ENCODE measurements around the gene PRDM15.
"Not testable (repeated sequence)": the region's sequence is repeated elsewhere in the genome, so short reads cannot be mapped to it uniquely, and the experiment has no call there.

The PRDM15 gene

GRCh38 chr21:41805643-41806042 is 73.5 kb downstream of the PRDM15 start:
- DNase-seq (ENCODE audit: low read depth in 2 of 2): no peak

- no peak for DNase-seq (ENCODE audit: low read depth in 2 of 2)
These were observed 74.1 kb downstream of the PRDM15 start for GRCh38 chr21:41805038-41805437.

- no peak for DNase-seq (ENCODE audit: low read depth in 2 of 2)
These were observed 74.8 kb downstream of the PRDM15 start for GRCh38 chr21:41804381-41804780.

- DNase-seq (ENCODE audit: low read depth in 2 of 2): no peak
These were observed 75.8 kb downstream of the PRDM15 start for GRCh38 chr21:41803316-41803715.

- no peak for DNase-seq (ENCODE audit: low read depth in 2 of 2)
These were observed 76.5 kb downstream of the PRDM15 start for GRCh38 chr21:41802684-41803083.

GRCh38 chr21:41802198-41802584 is 77.0 kb downstream of the PRDM15 start:
- no peak for DNase-seq (ENCODE audit: low read depth in 2 of 2)

GRCh38 chr21:41801321-41802197 is 77.6 kb downstream of the PRDM15 start:
- DNase-seq (ENCODE audit: low read depth in 2 of 2): no peak

- no peak for DNase-seq (ENCODE audit: low read depth in 2 of 2)
These were observed 78.5 kb downstream of the PRDM15 start for GRCh38 chr21:41800425-41801320.

GRCh38 chr21:41799763-41800162 is 79.4 kb downstream of the PRDM15 start:
- no peak for DNase-seq (ENCODE audit: low read depth in 2 of 2)

GRCh38 chr21:41798326-41798725 is 80.8 kb downstream of the PRDM15 start:
- no peak for DNase-seq (ENCODE audit: low read depth in 2 of 2)

GRCh38 chr21:41796476-41797080 is 82.6 kb downstream of the PRDM15 start:
- no peak for DNase-seq (ENCODE audit: low read depth in 2 of 2)

- DNase-seq (ENCODE audit: low read depth in 2 of 2): no peak
These were observed 83.4 kb downstream of the PRDM15 start for GRCh38 chr21:41795726-41796125.

- no peak for DNase-seq (ENCODE audit: low read depth in 2 of 2)
These were observed 84.5 kb downstream of the PRDM15 start for GRCh38 chr21:41794600-41794999.

- no peak for DNase-seq (ENCODE audit: low read depth in 2 of 2)
These were observed 86.4 kb downstream of the PRDM15 start for GRCh38 chr21:41792711-41793110.

- no peak for DNase-seq (ENCODE audit: low read depth in 2 of 2)
These were observed 92.6 kb downstream of the PRDM15 start for GRCh38 chr21:41786509-41786987.

GRCh38 chr21:41785262-41785661 is 93.9 kb downstream of the PRDM15 start:
- DNase-seq (ENCODE audit: low read depth in 2 of 2): not testable (repeated sequence)

- no peak for DNase-seq (ENCODE audit: low read depth in 2 of 2)
These were observed 94.6 kb downstream of the PRDM15 start for GRCh38 chr21:41784456-41785102.

- no peak for DNase-seq (ENCODE audit: low read depth in 2 of 2)
These were observed 95.5 kb downstream of the PRDM15 start for GRCh38 chr21:41783476-41784180.

GRCh38 chr21:41781050-41781410 is 98.1 kb downstream of the PRDM15 start:
- DNase-seq (ENCODE audit: low read depth in 2 of 2): no peak

- DNase-seq (ENCODE audit: low read depth in 2 of 2): no peak
These were observed 98.7 kb downstream of the PRDM15 start for GRCh38 chr21:41780337-41781049.
